HG03520 (cell line): ENCODE measurements around the gene MPEG1.

Experiments
- ATAC-seq: cut with Tn5 transposase; IDR thresholded peaks from one replicate; pipeline ENCODE4 v1.9.1; 2021; ENCODE audit warnings: mild to moderate bottlenecking, moderate library complexity; ENCODE audit not compliant: unreplicated experiment

Gene MPEG1

GRCh38 chr11:59212744-59213631 lies at the start of gene MPEG1:
TSS of gene MPEG1 (minus strand) at chr11:59212927. CDS start at chr11:59212865, 62 bp downstream.
- ATAC-seq = no peak

- ATAC-seq = no peak
Measured at GRCh38 chr11:59262177-59262818, 49.6 kb upstream of the MPEG1 start.

- no peak for ATAC-seq
Measured at GRCh38 chr11:59261150-59261549, 48.4 kb upstream of the MPEG1 start.

GRCh38 chr11:59259867-59260475 lies 47.2 kb upstream of the MPEG1 start:
- peak; percentile 37 for ATAC-seq

GRCh38 chr11:59259047-59259446 lies 46.3 kb upstream of the MPEG1 start:
- no peak for ATAC-seq

- ATAC-seq = no peak
Measured at GRCh38 chr11:59255281-59255680, 42.6 kb upstream of the MPEG1 start.

GRCh38 chr11:59254286-59254685 lies 41.6 kb upstream of the MPEG1 start:
- ATAC-seq = no peak

GRCh38 chr11:59253001-59253400 lies 40.3 kb upstream of the MPEG1 start:
- ATAC-seq = no peak

- ATAC-seq = no peak
Measured at GRCh38 chr11:59249535-59249934, 36.8 kb upstream of the MPEG1 start.

- ATAC-seq = no peak
Measured at GRCh38 chr11:59247531-59248227, 35.0 kb upstream of the MPEG1 start.

- no peak for ATAC-seq
Measured at GRCh38 chr11:59243633-59244032, 30.9 kb upstream of the MPEG1 start.

- ATAC-seq = no peak
Measured at GRCh38 chr11:59240322-59240721, 27.6 kb upstream of the MPEG1 start.

- no peak for ATAC-seq
Measured at GRCh38 chr11:59226396-59226795, 13.7 kb upstream of the MPEG1 start.

GRCh38 chr11:59225017-59225416 lies 12.3 kb upstream of the MPEG1 start:
- ATAC-seq = peak; percentile 37

GRCh38 chr11:59224351-59224928 lies 11.7 kb upstream of the MPEG1 start:
- peak; percentile 56 for ATAC-seq

- ATAC-seq = no peak
Measured at GRCh38 chr11:59223611-59224010, 10.9 kb upstream of the MPEG1 start.

- ATAC-seq = no peak
Measured at GRCh38 chr11:59223177-59223576, 10.4 kb upstream of the MPEG1 start.

- no peak for ATAC-seq
Measured at GRCh38 chr11:59222464-59223060, 9.8 kb upstream of the MPEG1 start.

- ATAC-seq = no peak
Measured at GRCh38 chr11:59221441-59221840, 8.7 kb upstream of the MPEG1 start.

- no peak for ATAC-seq
Measured at GRCh38 chr11:59219836-59220235, 7.1 kb upstream of the MPEG1 start.
